Smooth muscle cell (in vitro differentiated cells): ENCODE results near the gene F13A1. TPM values are rescaled to one million over a fixed set of nuclear protein-coding genes. Genes with fewer than 3 reads are reported as not detected.

Experiments
- DNase-seq: peaks from one replicate; lab custom pipeline; 2025; ENCODE audit not compliant: unreplicated experiment; lab: John Stamatoyannopoulos, UW
- H2AFZ ChIP-seq: fragments of 200-600 bp; sonication (generic); 2 replicates; pipeline ENCODE4 v1.6.0; 2016; ENCODE audit warnings: antibody characterized with exemption, low read depth, mild to moderate bottlenecking
- H3F3A ChIP-seq: fragments of 200-600 bp; sonication (generic); 2 replicates; pipeline ENCODE4 v1.6.0; 2017; ENCODE audit warnings: antibody characterized with exemption, low read depth
- H3K27ac ChIP-seq: fragments of 200-600 bp; sonication (generic); 2 replicates; pipeline ENCODE4 v1.5.1; 2016; ENCODE audit warnings: low read depth, mild to moderate bottlenecking
- H3K27me3 ChIP-seq: fragments of 200-600 bp; sonication (generic); 2 replicates; pipeline ENCODE4 v1.6.1; 2016; ENCODE audit warnings: low read depth, mild to moderate bottlenecking
- H3K36me3 ChIP-seq: fragments of 200-600 bp; sonication (generic); 2 replicates; pipeline ENCODE4 v1.5.1; 2016; ENCODE audit warnings: low read depth
- H3K4me1 ChIP-seq: fragments of 200-600 bp; sonication (generic); 2 replicates; pipeline ENCODE4 v1.5.1; 2016; ENCODE audit warnings: low read depth
- H3K4me2 ChIP-seq: fragments of 200-600 bp; sonication (generic); 2 replicates; pipeline ENCODE4 v1.6.0; 2016; ENCODE audit warnings: mild to moderate bottlenecking
- H3K4me3 ChIP-seq: fragments of 200-600 bp; sonication (generic); 2 replicates; pipeline ENCODE4 v1.5.1; 2016; ENCODE audit warnings: mild to moderate bottlenecking
- H3K79me2 ChIP-seq: fragments of 200-600 bp; sonication (generic); 2 replicates; pipeline ENCODE4 v1.6.0; 2016; ENCODE audit warnings: low read depth, mild to moderate bottlenecking
- H3K9ac ChIP-seq: fragments of 200-600 bp; sonication (generic); 2 replicates; pipeline ENCODE4 v1.6.0; 2016; ENCODE audit warnings: low read depth
- H3K9me3 ChIP-seq: fragments of 200-600 bp; sonication (generic); replicated peaks from 2 replicates; pipeline ENCODE4 v1.5.1; 2016; ENCODE audit warnings: low read depth
- H4K20me1 ChIP-seq: fragments of 200-600 bp; sonication (generic); 2 replicates; pipeline ENCODE4 v1.6.0; 2016; ENCODE audit warnings: low read depth
- WGBS: methylation state at CpG from one replicate; pipeline ENCODE4 v1.1.7; 2016; ENCODE audit warnings: low lambda C conversion rate; 5-methylcytosine and 5-hydroxymethylcytosine counted together
- polyA plus RNA-seq: library from polyadenylated mRNA; unstranded; fragments of >200 nt; fragmentation: Nextera tagmentation; extraction: Ambion mirVana; gene quantifications from 2 replicates; pipeline ENCODE4 v1.2.1, GENCODE V29; 2016
- total RNA-seq: library from RNA; depleted of rRNA; stranded (reverse); fragments of >200 nt; gene quantifications from 2 replicates; pipeline ENCODE4 v1.2.3, GENCODE V29; 2014
- TF ChIP-seq, protein P1 (sequence below): fragments of 200-600 bp; sonication (generic); IDR thresholded peaks from 2 replicates; pipeline ENCODE4 v1.5.1; 2017; ENCODE audit warnings: borderline replicate concordance, mild to moderate bottlenecking, antibody characterized with exemption; ENCODE audit not compliant: insufficient read depth, poor library complexity, severe bottlenecking

The F13A1 gene
- total and polyA plus RNA-seq, 2 experiments from 2014 or later: 0.22 TPM; not detected in 1

DNA sequence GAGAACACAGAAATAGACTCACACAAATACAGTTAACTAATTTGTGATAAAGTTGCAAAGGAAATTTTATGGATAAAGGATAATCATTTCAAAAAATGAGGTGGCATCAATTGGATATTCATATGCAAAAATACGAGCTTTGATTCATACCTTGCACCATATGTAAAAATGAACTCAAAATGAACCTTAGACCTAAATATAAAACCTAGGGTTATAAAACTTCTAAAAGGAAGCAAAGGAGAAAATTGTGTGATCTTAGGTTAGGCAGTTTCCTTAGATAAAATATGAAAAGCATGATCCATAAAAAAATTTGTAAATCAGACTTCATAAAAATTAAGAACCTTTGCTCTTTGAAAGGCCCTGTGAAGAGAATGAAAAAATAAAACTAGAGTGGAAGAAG, 85.5 kb downstream of the F13A1 start:
- Histone ChIP-seq H2AFZ (no peak overlapping the region), H3K27me3 (peaks cover 12% of the 10 kb centered on the region), H3K9me3 (no peaks in the 10 kb centered on the region), H3K4me3 (no peak overlapping the region), H4K20me1 (no peaks in the 10 kb centered on the region), H3K79me2 (no peaks in the 10 kb centered on the region), H3K27ac (no peak overlapping the region), H3K4me1 (no peaks in the 10 kb centered on the region), H3K9ac (no peak overlapping the region), H3K4me2 (no peak overlapping the region), H3K36me3 (no peaks in the 10 kb centered on the region), H3F3A (no peaks in the 10 kb centered on the region)
- 88% methylated on average over 1 of the region's 1 CpG for WGBS
- DNase-seq: no peak
- TF ChIP-seq, protein P1, sequence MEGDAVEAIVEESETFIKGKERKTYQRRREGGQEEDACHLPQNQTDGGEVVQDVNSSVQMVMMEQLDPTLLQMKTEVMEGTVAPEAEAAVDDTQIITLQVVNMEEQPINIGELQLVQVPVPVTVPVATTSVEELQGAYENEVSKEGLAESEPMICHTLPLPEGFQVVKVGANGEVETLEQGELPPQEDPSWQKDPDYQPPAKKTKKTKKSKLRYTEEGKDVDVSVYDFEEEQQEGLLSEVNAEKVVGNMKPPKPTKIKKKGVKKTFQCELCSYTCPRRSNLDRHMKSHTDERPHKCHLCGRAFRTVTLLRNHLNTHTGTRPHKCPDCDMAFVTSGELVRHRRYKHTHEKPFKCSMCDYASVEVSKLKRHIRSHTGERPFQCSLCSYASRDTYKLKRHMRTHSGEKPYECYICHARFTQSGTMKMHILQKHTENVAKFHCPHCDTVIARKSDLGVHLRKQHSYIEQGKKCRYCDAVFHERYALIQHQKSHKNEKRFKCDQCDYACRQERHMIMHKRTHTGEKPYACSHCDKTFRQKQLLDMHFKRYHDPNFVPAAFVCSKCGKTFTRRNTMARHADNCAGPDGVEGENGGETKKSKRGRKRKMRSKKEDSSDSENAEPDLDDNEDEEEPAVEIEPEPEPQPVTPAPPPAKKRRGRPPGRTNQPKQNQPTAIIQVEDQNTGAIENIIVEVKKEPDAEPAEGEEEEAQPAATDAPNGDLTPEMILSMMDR: no peak

DNA sequence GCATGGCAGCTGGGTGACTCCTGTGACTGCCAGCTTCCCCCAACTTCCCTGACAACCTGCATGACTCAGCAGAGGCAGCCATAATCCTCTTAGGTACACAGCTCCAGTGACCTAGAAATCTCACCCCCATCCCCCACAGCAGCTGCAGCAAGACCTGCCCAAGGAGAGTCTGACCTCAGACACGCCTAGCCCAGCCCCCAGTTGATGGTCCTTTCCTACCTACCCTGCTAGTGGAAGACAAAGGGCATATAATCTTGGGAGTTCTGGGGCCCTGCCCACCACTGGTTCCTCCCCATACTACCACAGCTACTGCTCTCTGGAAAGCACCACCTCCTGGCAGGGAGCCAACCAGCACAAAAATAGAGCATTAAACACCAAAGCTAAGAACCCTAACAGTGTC, 90.2 kb downstream of the F13A1 start:
- H3K4me3 ChIP-seq: no peak overlapping the region
- H4K20me1 ChIP-seq: no peaks in the 10 kb centered on the region
- H3K27ac ChIP-seq: no peak overlapping the region
- H3K36me3 ChIP-seq: no peaks in the 10 kb centered on the region
- no peaks in the 10 kb centered on the region for H3F3A ChIP-seq
- no peaks in the 10 kb centered on the region for H3K79me2 ChIP-seq
- H3K4me2 ChIP-seq: no peak overlapping the region
- H3K4me1 ChIP-seq: no peaks in the 10 kb centered on the region
- no peak overlapping the region for H2AFZ ChIP-seq
- peaks cover 3% of the 10 kb centered on the region for H3K27me3 ChIP-seq
- no peak overlapping the region for H3K9ac ChIP-seq
- no peaks in the 10 kb centered on the region for H3K9me3 ChIP-seq
- DNase-seq: no peak
- WGBS: 78% methylated on average over 1 of the region's 1 CpG
- TF ChIP-seq, protein P1: no peak

DNA sequence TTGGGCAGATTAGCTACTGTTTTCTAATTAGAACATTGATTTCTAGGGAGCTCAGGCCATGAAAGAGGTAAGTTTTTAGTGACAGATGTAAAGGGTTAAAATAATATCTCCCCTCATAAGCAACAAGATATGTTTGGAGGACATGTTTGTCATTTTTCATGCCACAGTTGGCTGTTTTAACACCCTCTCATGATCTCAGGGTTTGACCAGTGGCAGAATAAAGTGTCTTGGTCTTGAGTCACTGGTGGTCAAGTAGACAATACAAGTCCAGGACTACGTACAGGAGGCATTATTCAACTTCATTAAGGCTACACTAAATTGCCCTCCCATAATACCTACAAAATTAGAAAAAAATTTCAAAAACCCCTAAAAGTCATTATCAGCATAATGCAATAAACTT, 92.6 kb downstream of the F13A1 start:
- Histone ChIP-seq H4K20me1 (no peaks in the 10 kb centered on the region), H3K27ac (no peak overlapping the region), H3K4me2 (no peak overlapping the region), H3K79me2 (no peaks in the 10 kb centered on the region), H3K27me3 (no peaks in the 10 kb centered on the region), H3F3A (no peaks in the 10 kb centered on the region), H3K4me1 (no peaks in the 10 kb centered on the region), H3K4me3 (no peak overlapping the region), H3K9me3 (no peaks in the 10 kb centered on the region), H3K36me3 (no peaks in the 10 kb centered on the region), H3K9ac (no peak overlapping the region), H2AFZ (no peak overlapping the region)
- WGBS: 73% methylated on average over 1 of the region's 1 CpG
- TF ChIP-seq, protein P1: no peak
- DNase-seq: no peak

DNA sequence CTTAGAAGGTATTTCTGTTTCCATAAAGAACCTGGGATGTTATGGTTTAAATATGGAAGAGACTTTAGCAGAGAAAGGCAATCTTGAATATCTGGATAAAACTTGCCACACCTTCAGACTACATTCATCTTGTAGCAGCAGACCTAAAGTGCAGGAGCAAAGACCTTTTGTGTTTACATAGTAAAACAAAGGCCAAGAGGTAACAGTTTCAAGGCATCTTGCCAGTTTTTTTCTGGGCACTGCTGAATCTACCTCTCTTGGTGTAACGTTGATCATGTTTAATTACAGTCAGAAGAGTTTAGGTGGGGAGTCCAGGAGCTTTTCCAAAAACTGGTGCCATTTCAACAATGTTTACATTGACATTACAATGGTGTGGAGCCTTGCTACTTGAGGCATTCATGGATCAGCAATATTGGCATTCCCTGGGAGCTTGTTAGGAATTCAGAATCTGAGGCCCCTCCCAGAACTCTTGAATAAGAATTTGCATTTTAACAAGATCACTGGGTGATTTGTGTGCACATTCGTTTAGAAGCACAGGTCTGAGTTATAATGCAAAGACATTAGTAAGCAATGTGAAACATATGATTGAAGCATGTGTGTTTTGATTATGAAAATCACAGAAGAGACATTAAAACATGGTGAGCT, 94.5 kb downstream of the F13A1 start:
- Histone ChIP-seq H3K79me2 (no peaks in the 10 kb centered on the region), H3K4me3 (no peak overlapping the region), H3F3A (no peaks in the 10 kb centered on the region), H3K9ac (no peak overlapping the region), H3K27ac (no peak overlapping the region), H3K4me2 (no peak overlapping the region), H3K9me3 (no peaks in the 10 kb centered on the region), H4K20me1 (no peaks in the 10 kb centered on the region), H3K4me1 (no peaks in the 10 kb centered on the region), H3K36me3 (no peaks in the 10 kb centered on the region), H3K27me3 (no peaks in the 10 kb centered on the region), H2AFZ (no peak overlapping the region)
- WGBS: 32% methylated on average over 2 of the region's 2 CpGs
- DNase-seq: no peak
- TF ChIP-seq, protein P1: no peak
